Endothelial cell of umbilical vein (primary cell): Measurements from ENCODE around the gene OR10H5. TPM values are rescaled to one million over a fixed set of nuclear protein-coding genes. Genes with fewer than 3 reads are reported as not detected.

Experiments used
- BruUV-seq: library from RNA; stranded (reverse); fragments of 400-500 nt; replicated peaks from 2 replicates; lab custom pipeline; 2021; lab: Mats Ljungman, UMichigan
- CTCF ChIA-PET: fragments of 300-600, 350-600 bp; sonication (Branson Sonifier 250); formaldehyde crosslinking; loops from one replicate; lab custom pipeline; 2021; ENCODE audit warnings: antibody characterized with exemption, inconsistent platforms; lab: Charles Lee
- POLR2A ChIA-PET: fragments of 300-600, 350-600 bp; sonication (Branson Sonifier 250); formaldehyde crosslinking; loops from one replicate; lab custom pipeline; 2021; ENCODE audit warnings: antibody characterized with exemption, inconsistent platforms; lab: Charles Lee
- DNase-seq: peaks from one replicate; pipeline ENCODE4 v3.0.0-alpha.2; 2011; ENCODE audit warnings: low read depth, low spot score
- FAIRE-seq: peaks from 2 replicates; lab custom pipeline; 2011; peaks lifted over from hg19 to GRCh38; lab: Jason Lieb, UNC
- H2AFZ ChIP-seq: 2 replicates; pipeline ENCODE4 v1.6.0; 2012; ENCODE audit warnings: low read depth, low read length, control low read depth, inconsistent platforms
- H3K27ac ChIP-seq: 2 replicates; pipeline ENCODE4 v1.5.1; 2011; ENCODE audit warnings: low read depth, mild to moderate bottlenecking, control low read depth, low read length, moderate library complexity; ENCODE audit not compliant: insufficient read depth
- H3K27me3 ChIP-seq, 2 experiments: 2 replicates each; pipeline versions ENCODE4 v1.6.0 to v1.6.1; 2011; ENCODE audit warnings: low read length in 2 of 2, mixed read lengths in 1 of 2; ENCODE audit not compliant: control insufficient read depth in 2 of 2, insufficient read depth in 2 of 2
- H3K36me3 ChIP-seq, 2 experiments: 2 replicates in 1 of 2; 3 replicates in 1 of 2; pipeline ENCODE4 v1.5.1; 2011; ENCODE audit warnings: low read length in 2 of 2, mild to moderate bottlenecking in 1 of 2, moderate library complexity in 1 of 2; ENCODE audit not compliant: control insufficient read depth in 2 of 2, insufficient read depth in 2 of 2; ENCODE audit errors: extremely low read depth in 1 of 2
- H3K4me1 ChIP-seq: 3 replicates; pipeline ENCODE4 v1.5.1; 2011; ENCODE audit warnings: mild to moderate bottlenecking, low read length; ENCODE audit not compliant: control insufficient read depth, insufficient read depth; ENCODE audit errors: extremely low read depth
- H3K4me2 ChIP-seq: 2 replicates; pipeline ENCODE4 v1.6.1; 2011; ENCODE audit warnings: low read length, control low read depth, mixed read lengths; ENCODE audit not compliant: insufficient read depth
- H3K4me3 ChIP-seq, 3 experiments: fragments of 200-600 bp in 1 of 3; sonication (generic), shearing (Covaris generic) in 1 of 3; replicated peaks in 1 of 3; 2 replicates each; pipeline ENCODE4 v1.5.1; 2011 to 2016; ENCODE audit warnings: control low read depth in 3 of 3, low read length in 3 of 3, mild to moderate bottlenecking in 2 of 3, inconsistent platforms in 1 of 3, low read depth in 1 of 3, moderate library complexity in 1 of 3; ENCODE audit not compliant: insufficient read depth in 1 of 3
- H3K79me2 ChIP-seq: 2 replicates; pipeline ENCODE4 v1.6.0; 2012; ENCODE audit warnings: low read length, inconsistent platforms; ENCODE audit not compliant: control insufficient read depth, insufficient read depth
- H3K9ac ChIP-seq: replicated peaks from 2 replicates; pipeline ENCODE3; 2011; ENCODE audit warnings: low read length, control low read depth; ENCODE audit not compliant: insufficient read depth; ENCODE audit errors: extremely low read depth
- H3K9me1 ChIP-seq: replicated peaks from 3 replicates; pipeline ENCODE4 v1.6.0; 2011; ENCODE audit warnings: mild to moderate bottlenecking, low read length; ENCODE audit not compliant: control insufficient read depth, insufficient read depth; ENCODE audit errors: extremely low read depth
- H3K9me3 ChIP-seq: replicated peaks from 2 replicates; pipeline ENCODE4 v1.5.1; 2012; ENCODE audit warnings: low read length, inconsistent platforms; ENCODE audit not compliant: control insufficient read depth, insufficient read depth
- H4K20me1 ChIP-seq: replicated peaks from 2 replicates; pipeline ENCODE3; 2011; ENCODE audit warnings: mild to moderate bottlenecking, low read length; ENCODE audit not compliant: control insufficient read depth, insufficient read depth; ENCODE audit errors: extremely low read depth
- EZH2 ChIP-seq: IDR thresholded peaks from 2 replicates; pipeline ENCODE4 v1.6.1; 2012; ENCODE audit warnings: borderline replicate concordance, low read depth, mild to moderate bottlenecking, moderate library complexity, low read length, inconsistent platforms; ENCODE audit not compliant: severe bottlenecking
- FOS ChIP-seq: IDR thresholded peaks from 2 replicates; pipeline ENCODE4 v1.6.1; 2011; ENCODE audit warnings: mild to moderate bottlenecking, low read length, moderate library complexity, borderline replicate concordance; ENCODE audit not compliant: insufficient read depth
- GATA2 ChIP-seq: IDR thresholded peaks from 2 replicates; pipeline ENCODE4 v1.7.0; 2011; ENCODE audit warnings: low read depth, mild to moderate bottlenecking, moderate library complexity, mixed read lengths, low read length; ENCODE audit not compliant: insufficient read length, insufficient read depth
- JUN ChIP-seq: IDR thresholded peaks from 2 replicates; pipeline ENCODE4 v1.6.1; 2011; ENCODE audit warnings: borderline replicate concordance, low read depth; ENCODE audit not compliant: insufficient read length, insufficient read depth
- MYC ChIP-seq: IDR thresholded peaks from one replicate; pipeline ENCODE4 v1.6.1; 2011; ENCODE audit warnings: mild to moderate bottlenecking, low read depth, low read length
- POLR2A ChIP-seq: IDR thresholded peaks from 2 replicates; pipeline ENCODE4 v1.6.1; 2012; ENCODE audit warnings: low read depth, mild to moderate bottlenecking, control low read depth, low read length
- POLR2AphosphoS5 ChIP-seq: IDR thresholded peaks from 2 replicates; pipeline ENCODE4 v1.6.1; 2012; ENCODE audit warnings: low read depth, mild to moderate bottlenecking, control low read depth, low read length, moderate library complexity; ENCODE audit not compliant: insufficient read depth
- dilution Hi-C: fragments of 300-500 bp; cut with MboI; formaldehyde crosslinking; loops from one replicate; pipeline ENCODE4 v1.15.0; 2019; ENCODE audit warnings: low sequenced_read_pairs; ENCODE audit not compliant: extremely low pct_ligation_motif_present
- intact Hi-C: fragments of 100-400 bp; cut with micrococcal nuclease; formaldehyde crosslinking; loops from one replicate; pipeline ENCODE4 v1.10.0; 2022
- polyA plus RNA-seq, 4 experiments: library from polyadenylated mRNA; depleted of rRNA in 3 of 4; stranded (reverse) in 3 of 4; unstranded in 1 of 4; fragments of >200 nt; gene quantifications; 2 replicates each; pipeline versions ENCODE4 v1.2.1 to v1.2.3, GENCODE V29; 2011 to 2012; ENCODE audit warnings: missing spikeins in 1 of 4
- total RNA-seq: library from RNA; stranded (reverse); gene quantifications from 2 replicates; pipeline ENCODE4 v1.2.3, GENCODE V29; 2021
- TF ChIP-seq, protein P1 (sequence below): IDR thresholded peaks from 2 replicates; pipeline ENCODE4 v1.6.1; 2011; ENCODE audit not compliant: insufficient read depth, insufficient read length
- TF ChIP-seq, protein P2 (sequence below), 2 donors: IDR thresholded peaks; 1 replicate in 1 of 2; 2 replicates in 1 of 2; pipeline ENCODE4 v1.5.1; 2011; ENCODE audit warnings: low read length in 2 of 2, mild to moderate bottlenecking in 2 of 2, moderate library complexity in 2 of 2, control low read depth in 1 of 2, inconsistent platforms in 1 of 2, low read depth in 1 of 2; ENCODE audit not compliant: insufficient read depth in 1 of 2; ENCODE audit errors: extremely low read depth in 1 of 2

The OR10H5 gene
- total and polyA plus RNA-seq, 2 donors (not counting 3 experiments of a cell fraction or from before 2014, with no cell fraction given): not detected

DNA sequence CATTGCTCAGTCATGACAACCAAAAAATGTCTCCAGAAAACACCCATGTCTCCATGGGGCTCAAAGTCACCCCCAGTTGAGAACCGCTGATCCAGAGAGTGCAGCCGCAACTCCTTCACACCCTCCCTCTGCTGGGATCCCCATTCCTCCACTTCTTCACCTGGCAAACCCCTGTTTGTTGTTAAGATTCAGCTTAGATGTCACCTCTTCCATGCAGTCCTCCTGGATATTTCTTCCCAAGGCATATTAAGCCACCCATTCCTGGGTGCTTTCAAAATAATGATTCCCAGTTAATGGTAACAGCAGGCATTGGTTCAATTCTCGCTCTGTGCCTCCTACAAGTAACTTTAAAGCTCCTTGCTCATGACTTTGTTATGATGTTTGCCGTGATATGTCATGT, 24.0 kb downstream of the OR10H5 start:
- H2AFZ ChIP-seq: no peak overlapping the region
- H3K9me3 ChIP-seq: no peaks in the 10 kb centered on the region
- no peaks in the 10 kb centered on the region for H3K4me1 ChIP-seq
- TF ChIP-seq POLR2AphosphoS5: no peak
- no peak for TF ChIP-seq FOS
- H4K20me1 ChIP-seq: no peaks in the 10 kb centered on the region
- H3K36me3 ChIP-seq: no peaks in the 10 kb centered on the region
- H3K79me2 ChIP-seq: no peaks in the 10 kb centered on the region
- no peak overlapping the region for H3K27ac ChIP-seq
- no peak for FAIRE-seq
- H3K9ac ChIP-seq: no peak overlapping the region
- no peaks in the 10 kb centered on the region for H3K27me3 ChIP-seq
- intact Hi-C loops: no loop called here
- CTCF ChIA-PET: no interaction called here
- no peak overlapping the region for H3K4me2 ChIP-seq
- H3K4me3 ChIP-seq: no peak overlapping the region
- dilution Hi-C loops: no loop called here
- no TSS peak for BruUV-seq
- POLR2A ChIA-PET: no interaction called here
- no peaks in the 10 kb centered on the region for H3K9me1 ChIP-seq
- DNase-seq: no peak

DNA sequence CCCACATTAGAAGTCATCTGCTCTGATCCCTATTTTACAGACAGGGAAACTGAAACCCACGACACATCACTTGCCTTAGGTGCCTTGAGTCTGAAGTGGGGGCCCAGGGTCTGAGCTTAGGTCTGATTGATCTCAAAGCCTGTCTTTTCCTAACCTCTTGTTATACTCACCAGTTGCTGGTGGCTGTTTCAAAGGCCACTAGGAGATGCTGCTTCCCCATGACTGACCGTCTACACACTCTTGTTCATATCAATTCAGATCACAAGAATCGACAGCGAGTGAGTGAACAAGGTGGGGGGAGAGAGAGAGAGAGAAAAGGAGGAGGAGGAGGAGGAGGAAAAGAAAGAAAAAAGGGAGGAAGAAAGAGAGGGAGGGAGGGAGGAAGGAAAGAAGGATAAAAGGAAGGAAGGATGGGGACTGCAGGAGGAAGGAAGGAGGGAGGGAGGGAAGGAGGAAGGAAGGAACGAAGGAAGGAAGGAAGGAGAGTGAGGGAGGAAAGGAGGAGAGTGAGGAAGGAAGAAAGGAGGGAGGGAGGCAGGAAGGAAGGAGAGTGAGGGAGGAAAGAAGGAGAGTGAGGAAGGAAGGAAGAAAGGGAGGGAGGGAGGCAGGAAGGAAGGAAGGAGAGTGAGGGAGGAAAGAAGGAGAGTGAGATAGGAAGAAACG, 24.7 kb downstream of the OR10H5 start:
- no peak overlapping the region for H2AFZ ChIP-seq
- H3K36me3 ChIP-seq: no peaks in the 10 kb centered on the region
- FAIRE-seq: no peak
- H3K27ac ChIP-seq: no peak overlapping the region
- ChIA-PET CTCF (no interaction called here), POLR2A (no interaction called here)
- DNase-seq: no peak
- H3K4me1 ChIP-seq: no peaks in the 10 kb centered on the region
- dilution Hi-C loops (no loop called here), intact Hi-C loops (no loop called here)
- no peaks in the 10 kb centered on the region for H3K9me1 ChIP-seq
- H3K79me2 ChIP-seq: no peaks in the 10 kb centered on the region
- H3K4me3 ChIP-seq: no peak overlapping the region
- no peak overlapping the region for H3K4me2 ChIP-seq
- H3K27me3 ChIP-seq: no peaks in the 10 kb centered on the region
- H3K9me3 ChIP-seq: no peaks in the 10 kb centered on the region
- TF ChIP-seq POLR2AphosphoS5: no peak
- TF ChIP-seq, protein P1, sequence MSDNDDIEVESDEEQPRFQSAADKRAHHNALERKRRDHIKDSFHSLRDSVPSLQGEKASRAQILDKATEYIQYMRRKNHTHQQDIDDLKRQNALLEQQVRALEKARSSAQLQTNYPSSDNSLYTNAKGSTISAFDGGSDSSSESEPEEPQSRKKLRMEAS: no peak
- no peak for TF ChIP-seq MYC
- TF ChIP-seq GATA2: no peak
- TF ChIP-seq, protein P2, sequence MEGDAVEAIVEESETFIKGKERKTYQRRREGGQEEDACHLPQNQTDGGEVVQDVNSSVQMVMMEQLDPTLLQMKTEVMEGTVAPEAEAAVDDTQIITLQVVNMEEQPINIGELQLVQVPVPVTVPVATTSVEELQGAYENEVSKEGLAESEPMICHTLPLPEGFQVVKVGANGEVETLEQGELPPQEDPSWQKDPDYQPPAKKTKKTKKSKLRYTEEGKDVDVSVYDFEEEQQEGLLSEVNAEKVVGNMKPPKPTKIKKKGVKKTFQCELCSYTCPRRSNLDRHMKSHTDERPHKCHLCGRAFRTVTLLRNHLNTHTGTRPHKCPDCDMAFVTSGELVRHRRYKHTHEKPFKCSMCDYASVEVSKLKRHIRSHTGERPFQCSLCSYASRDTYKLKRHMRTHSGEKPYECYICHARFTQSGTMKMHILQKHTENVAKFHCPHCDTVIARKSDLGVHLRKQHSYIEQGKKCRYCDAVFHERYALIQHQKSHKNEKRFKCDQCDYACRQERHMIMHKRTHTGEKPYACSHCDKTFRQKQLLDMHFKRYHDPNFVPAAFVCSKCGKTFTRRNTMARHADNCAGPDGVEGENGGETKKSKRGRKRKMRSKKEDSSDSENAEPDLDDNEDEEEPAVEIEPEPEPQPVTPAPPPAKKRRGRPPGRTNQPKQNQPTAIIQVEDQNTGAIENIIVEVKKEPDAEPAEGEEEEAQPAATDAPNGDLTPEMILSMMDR (IDR thresholded peaks at IDR 0.05; ENCODE audit: extremely low read depth in 1 of 2, insufficient read depth in 1 of 2, low read depth in 1 of 2, low read length in 2 of 2): no peak
- no peak for TF ChIP-seq EZH2
- no peak for TF ChIP-seq POLR2A
- no peak for TF ChIP-seq FOS
- no peak for TF ChIP-seq JUN
- no peaks in the 10 kb centered on the region for H4K20me1 ChIP-seq
- H3K9ac ChIP-seq: no peak overlapping the region
- no TSS peak for BruUV-seq
